ENCODE results near the gene NHSL2.

- TF ChIP-seq, protein P1, sequence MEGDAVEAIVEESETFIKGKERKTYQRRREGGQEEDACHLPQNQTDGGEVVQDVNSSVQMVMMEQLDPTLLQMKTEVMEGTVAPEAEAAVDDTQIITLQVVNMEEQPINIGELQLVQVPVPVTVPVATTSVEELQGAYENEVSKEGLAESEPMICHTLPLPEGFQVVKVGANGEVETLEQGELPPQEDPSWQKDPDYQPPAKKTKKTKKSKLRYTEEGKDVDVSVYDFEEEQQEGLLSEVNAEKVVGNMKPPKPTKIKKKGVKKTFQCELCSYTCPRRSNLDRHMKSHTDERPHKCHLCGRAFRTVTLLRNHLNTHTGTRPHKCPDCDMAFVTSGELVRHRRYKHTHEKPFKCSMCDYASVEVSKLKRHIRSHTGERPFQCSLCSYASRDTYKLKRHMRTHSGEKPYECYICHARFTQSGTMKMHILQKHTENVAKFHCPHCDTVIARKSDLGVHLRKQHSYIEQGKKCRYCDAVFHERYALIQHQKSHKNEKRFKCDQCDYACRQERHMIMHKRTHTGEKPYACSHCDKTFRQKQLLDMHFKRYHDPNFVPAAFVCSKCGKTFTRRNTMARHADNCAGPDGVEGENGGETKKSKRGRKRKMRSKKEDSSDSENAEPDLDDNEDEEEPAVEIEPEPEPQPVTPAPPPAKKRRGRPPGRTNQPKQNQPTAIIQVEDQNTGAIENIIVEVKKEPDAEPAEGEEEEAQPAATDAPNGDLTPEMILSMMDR (IDR thresholded peaks at IDR 0.05; ENCODE audit: borderline replicate concordance, extremely low read depth, low read length, poor library complexity, severe bottlenecking), result no peak
- no peak for TF ChIP-seq EZH2 (IDR thresholded peaks at IDR 0.05; ENCODE audit: borderline replicate concordance, low read depth, low read length, severe bottlenecking)
These were observed 109.6 kb downstream of the NHSL2 start for GRCh38 chrX:72020204-72020603.

Measured in DND-41 (cell line).